ENCODE results near the gene SOHLH1. TPM values are rescaled to one million over a fixed set of nuclear protein-coding genes. Genes with fewer than 3 reads are reported as not detected.

The SOHLH1 gene
- polyA plus RNA-seq, 1 of the 3 experiments (the other 2 are of a cell fraction): not detected

DNA sequence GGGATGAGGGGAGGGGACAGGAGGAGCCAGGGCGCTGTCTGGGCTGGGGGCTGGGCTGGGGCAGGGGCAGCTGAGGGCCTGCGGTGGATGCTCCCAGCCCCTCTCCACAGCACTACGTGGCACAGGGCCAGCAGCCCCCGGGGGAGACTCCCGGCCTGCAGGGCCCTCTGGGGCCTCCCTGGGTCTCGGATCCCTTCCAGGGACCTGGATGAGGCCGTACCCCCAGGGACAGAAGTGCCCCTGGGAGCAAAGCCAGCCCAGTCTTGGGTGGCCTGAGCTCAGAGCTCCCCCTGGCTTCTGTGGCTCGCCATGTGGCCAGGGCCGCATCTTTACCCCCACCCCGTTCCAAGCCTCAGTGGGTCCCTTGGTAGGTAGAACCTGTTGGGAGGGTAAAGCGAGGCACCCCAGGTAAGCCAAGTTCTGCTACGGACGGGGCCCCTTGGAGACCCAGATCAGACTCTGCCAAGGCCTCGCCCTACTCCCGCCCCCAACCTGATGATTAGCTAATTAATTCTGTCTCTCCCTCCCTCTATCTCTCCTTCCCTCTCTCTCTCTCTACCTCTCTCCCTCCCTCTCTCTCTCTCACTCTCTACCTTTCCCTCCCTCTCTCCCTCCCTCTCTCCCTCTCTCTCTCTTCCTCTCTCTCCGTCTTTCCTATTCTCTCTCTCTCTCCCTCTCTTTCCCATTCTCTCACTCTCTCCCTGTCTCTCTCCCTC, 27.0 kb upstream of the SOHLH1 start:
- no peaks in the 10 kb centered on the region for H3K9me3 ChIP-seq
- ChIA-PET POLR2A (no interaction called here), CTCF (no interaction called here)
- TF ChIP-seq GABPA (IDR thresholded peaks at IDR 0.05; ENCODE audit: low read depth) (no peak), RAD21 (IDR thresholded peaks at IDR 0.05; ENCODE audit: low read length) (peak; percentile 28; the same call in 1 of the 2 replicates)
- H3K4me2 ChIP-seq: no peak overlapping the region
- H3K36me3 ChIP-seq (replicated peaks in 1 of 2; ENCODE audit: control insufficient read depth in 1 of 2, insufficient read depth in 2 of 2, low read length in 1 of 2): no peaks in the 10 kb centered on the region
- H3K4me1 ChIP-seq (ENCODE audit: control insufficient read depth in 1 of 2, insufficient read depth in 2 of 2, low read depth in 1 of 2, low read length in 1 of 2): no peaks in the 10 kb centered on the region; a peak in 1 of 4 replicates
- 45% methylated on average over 10 of the region's 16 CpGs for WGBS (ENCODE audit: low lambda C conversion rate)
- H3F3A ChIP-seq (replicated peaks; ENCODE audit: insufficient read depth): no peaks in the 10 kb centered on the region
- no peaks in the 10 kb centered on the region for H3K9me2 ChIP-seq
- H3K4me3 ChIP-seq (ENCODE audit: low read depth in 2 of 2, low read length in 1 of 2): no peak overlapping the region
- H3K9ac ChIP-seq: no peak overlapping the region
- no peaks in the 10 kb centered on the region for H4K20me1 ChIP-seq (ENCODE audit: insufficient read depth)
- no peaks in the 10 kb centered on the region for H3K27me3 ChIP-seq (ENCODE audit: insufficient read depth)
- no peaks in the 10 kb centered on the region for H3K79me2 ChIP-seq (ENCODE audit: insufficient read depth)
- no peak overlapping the region for H3K27ac ChIP-seq (ENCODE audit: low read depth in 2 of 2, low read length in 1 of 2)
- DNase-seq: no peak
- no peak overlapping the region for H2AFZ ChIP-seq (ENCODE audit: low read depth)

GRCh38 chr9:135724186-135724787, 25.0 kb upstream of the SOHLH1 start:
- no peaks in the 10 kb centered on the region for H3K36me3 ChIP-seq (replicated peaks in 1 of 2; ENCODE audit: control insufficient read depth in 1 of 2, insufficient read depth in 2 of 2, low read length in 1 of 2)
- TF ChIP-seq USF2 (IDR thresholded peaks at IDR 0.05; ENCODE audit: borderline replicate concordance, low read depth, low read length): no peak
- 51% methylated on average over 9 of the region's 16 CpGs for WGBS (ENCODE audit: low lambda C conversion rate)
- no peak for DNase-seq
- H3K4me1 ChIP-seq (ENCODE audit: control insufficient read depth in 1 of 2, insufficient read depth in 2 of 2, low read depth in 1 of 2, low read length in 1 of 2): no peaks in the 10 kb centered on the region; a peak in 1 of 4 replicates
- ChIA-PET POLR2A (no interaction called here), CTCF (interaction anchor here (0.8 to 0.9 kb wide), 2 partner anchors 109 to 117 kb away, joined by 3 read pairs; no protein-coding TSS in a partner anchor)
- H3K79me2 ChIP-seq (ENCODE audit: insufficient read depth): no peaks in the 10 kb centered on the region
- no peak overlapping the region for H3K4me2 ChIP-seq
- H3K9me2 ChIP-seq: no peaks in the 10 kb centered on the region
- no peaks in the 10 kb centered on the region for H3K9me3 ChIP-seq
- H3K9ac ChIP-seq: no peak overlapping the region
- H3F3A ChIP-seq (replicated peaks; ENCODE audit: insufficient read depth): no peaks in the 10 kb centered on the region
- H3K27ac ChIP-seq (ENCODE audit: low read depth in 2 of 2, low read length in 1 of 2): no peak overlapping the region
- H4K20me1 ChIP-seq (ENCODE audit: insufficient read depth): no peaks in the 10 kb centered on the region
- no peaks in the 10 kb centered on the region for H3K27me3 ChIP-seq (ENCODE audit: insufficient read depth)
- H2AFZ ChIP-seq (ENCODE audit: low read depth): no peak overlapping the region
- no peak overlapping the region for H3K4me3 ChIP-seq (ENCODE audit: low read depth in 2 of 2, low read length in 1 of 2)

GRCh38 chr9:135722365-135722764, 23.1 kb upstream of the SOHLH1 start:
- CTCF ChIA-PET: no interaction called here
- no peak overlapping the region for H3K4me2 ChIP-seq
- DNase-seq: no peak

More at GRCh38 chr9:135722365-135722764, 23.1 kb upstream of the SOHLH1 start:
- Histone ChIP-seq H3K4me3 (ENCODE audit: low read depth in 2 of 2, low read length in 1 of 2) (no peak overlapping the region), H3K9me3 (no peaks in the 10 kb centered on the region), H2AFZ (ENCODE audit: low read depth) (no peak overlapping the region), H3F3A (replicated peaks; ENCODE audit: insufficient read depth) (no peaks in the 10 kb centered on the region), H3K79me2 (ENCODE audit: insufficient read depth) (no peaks in the 10 kb centered on the region), H3K27me3 (ENCODE audit: insufficient read depth) (no peaks in the 10 kb centered on the region), H3K9ac (no peak overlapping the region), H3K36me3 (replicated peaks in 1 of 2; ENCODE audit: control insufficient read depth in 1 of 2, insufficient read depth in 2 of 2, low read length in 1 of 2) (no peaks in the 10 kb centered on the region), H3K4me1 (ENCODE audit: control insufficient read depth in 1 of 2, insufficient read depth in 2 of 2, low read depth in 1 of 2, low read length in 1 of 2) (no peaks in the 10 kb centered on the region; a peak in 1 of 4 replicates), H4K20me1 (ENCODE audit: insufficient read depth) (no peaks in the 10 kb centered on the region), H3K9me2 (no peaks in the 10 kb centered on the region), H3K27ac (ENCODE audit: low read depth in 2 of 2, low read length in 1 of 2) (no peak overlapping the region)
- POLR2A ChIA-PET: no interaction called here
- 65% methylated on average over 17 of the region's 18 CpGs for WGBS (ENCODE audit: low lambda C conversion rate)
- no peak for TF ChIP-seq EZH2phosphoT487 (IDR thresholded peaks at IDR 0.05; ENCODE audit: borderline replicate concordance, low read depth)
- TF ChIP-seq PBX3 (IDR thresholded peaks at IDR 0.05): no peak

Data from SK-N-SH (cell line).